Measurements from ENCODE around the gene TLCD3B.

- TF ChIP-seq CTCF (IDR thresholded peaks at IDR 0.05) (no peak), POLR2AphosphoS5 (IDR thresholded peaks at IDR 0.05) (peak in 1 of 3 donors; percentile 29), EP300 (IDR thresholded peaks at IDR 0.05) (no peak), POLR2A (IDR thresholded peaks at IDR 0.05) (no peak)
Measured at GRCh38 chr16:30064729-30065101, 33.6 kb upstream of the TLCD3B start.
